Measurements from ENCODE around the gene PLA2G12B. TPM values are rescaled to one million over a fixed set of nuclear protein-coding genes. Genes with fewer than 3 reads are reported as not detected.

PLA2G12B gene
- total and polyA plus RNA-seq, 2 of the 8 experiments (the other 6 are each of a cell fraction or from before 2014, with no cell fraction given): not detected

DNA sequence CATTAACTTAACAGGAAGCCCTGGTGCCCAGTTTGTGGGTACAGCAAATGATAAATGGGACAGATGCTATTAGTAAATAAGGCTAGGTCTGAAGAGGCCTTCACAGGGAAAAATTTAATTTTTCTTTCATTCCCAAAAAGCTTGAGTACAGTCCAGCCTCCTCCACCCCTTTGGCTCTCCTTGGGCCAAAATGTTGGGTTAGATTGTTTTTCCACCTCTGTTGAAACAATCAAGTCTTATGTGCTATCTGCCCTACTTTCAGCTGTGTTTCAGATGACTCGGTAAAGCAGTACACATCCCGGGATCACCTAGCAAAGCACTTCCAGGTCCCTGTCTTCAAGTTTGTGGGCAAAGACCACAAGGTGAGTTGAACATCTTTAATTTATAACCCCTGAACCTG lies 24.3 kb downstream of the PLA2G12B start:
- Histone ChIP-seq H3K56ac (replicated peaks; ENCODE audit: insufficient read length, low read depth, low read length) (no peak overlapping the region), H3K4me3 (ENCODE audit: extremely low read depth in 1 of 4, insufficient read depth in 2 of 4, low read depth in 3 of 4, low read length in 4 of 4) (no peak overlapping the region), H2BK5ac (ENCODE audit: low read depth, low read length) (no peak overlapping the region), H2BK15ac (ENCODE audit: low read length) (no peak overlapping the region), H3K36me3 (ENCODE audit: control insufficient read depth in 2 of 4, insufficient read depth in 4 of 4, low read length in 3 of 4) (no peaks in the 10 kb centered on the region), H2AFZ (ENCODE audit: low read length) (0 out of 2 replicates have a peak overlapping the region, but pooled peaks have one; percentile 23), H3K27ac (ENCODE audit: low read depth, low read length) (no peak overlapping the region), H3K79me1 (ENCODE audit: low read depth, low read length) (no peaks in the 10 kb centered on the region), H3K23me2 (ENCODE audit: low read depth, low read length) (no peaks in the 10 kb centered on the region), H3K4ac (replicated peaks; ENCODE audit: insufficient read length, low read depth, low read length) (no peak overlapping the region), H2BK12ac (ENCODE audit: low read depth, low read length) (no peak overlapping the region), H2BK20ac (ENCODE audit: low read length) (no peak overlapping the region), H2BK120ac (replicated peaks; ENCODE audit: low read depth, low read length) (no peak overlapping the region), H2AK5ac (ENCODE audit: low read depth, low read length) (no peak overlapping the region), H3K23ac (ENCODE audit: insufficient read length) (no peak overlapping the region), H3K14ac (ENCODE audit: insufficient read length) (no peak overlapping the region), H4K20me1 (replicated peaks in 1 of 2; ENCODE audit: control insufficient read depth in 1 of 2, insufficient read depth in 2 of 2, low read length in 2 of 2) (no peaks in the 10 kb centered on the region), H3K9me3 (ENCODE audit: insufficient read depth in 2 of 2, low read depth in 1 of 2, low read length in 1 of 2) (no peaks in the 10 kb centered on the region), H3K9ac (replicated peaks in 1 of 4; ENCODE audit: extremely low read depth in 1 of 4, low read depth in 3 of 4, low read length in 3 of 4) (no peak overlapping the region), H4K8ac (ENCODE audit: extremely low read depth, insufficient read depth, low read length) (no peak overlapping the region), H3K27me3 (replicated peaks in 1 of 4; ENCODE audit: control insufficient read depth in 3 of 4, extremely low read depth in 1 of 4, insufficient read depth in 3 of 4, low read length in 3 of 4) (no peaks in the 10 kb centered on the region), H3K79me2 (ENCODE audit: control insufficient read depth in 1 of 2, insufficient read depth in 2 of 2, low read length in 2 of 2) (no peaks in the 10 kb centered on the region), H4K5ac (ENCODE audit: insufficient read length, low read depth, low read length) (no peak overlapping the region), H3K4me1 (replicated peaks in 1 of 4; ENCODE audit: control insufficient read depth in 3 of 4, insufficient read depth in 4 of 4, low read length in 3 of 4) (no peaks in the 10 kb centered on the region), H3K18ac (ENCODE audit: extremely low read depth, low read length) (no peak overlapping the region), H3K4me2 (ENCODE audit: insufficient read depth in 1 of 2, low read depth in 2 of 2, low read length in 2 of 2) (no peak overlapping the region), H4K91ac (replicated peaks; ENCODE audit: insufficient read length, low read length) (no peak overlapping the region)
- 91% methylated on average over 2 of the region's 2 CpGs; no CpG with 5 or more reads in 1 of the 2 experiments for WGBS, 2 experiments (ENCODE audit: extremely low coverage in 1 of 2, insufficient coverage in 1 of 2, insufficient read length in 1 of 2, insufficient replicate concordance in 2 of 2, low coverage in 1 of 2, low lambda C conversion rate in 2 of 2, missing lambda C conversion rate in 1 of 2)
- DNase-seq (ENCODE audit: low read depth in 1 of 2, low spot score in 2 of 2) (no peak), FAIRE-seq (no peak)
- ChIA-PET POLR2A (ENCODE audit: partially characterized antibody) (interaction anchor here (0.7 kb wide), 1 partner anchor 602 kb away, joined by 5 read pairs; no protein-coding TSS in a partner anchor), CTCF (ENCODE audit: partially characterized antibody) (no interaction called here)
- TF ChIP-seq CEBPB (IDR thresholded peaks at IDR 0.05; ENCODE audit: low read depth, low read length): no peak

Data from H1 (cell line).